ENCODE data around the gene VPS35L. TPM values are rescaled to one million over a fixed set of nuclear protein-coding genes. Genes with fewer than 3 reads are reported as not detected.

Gene VPS35L, protein sequence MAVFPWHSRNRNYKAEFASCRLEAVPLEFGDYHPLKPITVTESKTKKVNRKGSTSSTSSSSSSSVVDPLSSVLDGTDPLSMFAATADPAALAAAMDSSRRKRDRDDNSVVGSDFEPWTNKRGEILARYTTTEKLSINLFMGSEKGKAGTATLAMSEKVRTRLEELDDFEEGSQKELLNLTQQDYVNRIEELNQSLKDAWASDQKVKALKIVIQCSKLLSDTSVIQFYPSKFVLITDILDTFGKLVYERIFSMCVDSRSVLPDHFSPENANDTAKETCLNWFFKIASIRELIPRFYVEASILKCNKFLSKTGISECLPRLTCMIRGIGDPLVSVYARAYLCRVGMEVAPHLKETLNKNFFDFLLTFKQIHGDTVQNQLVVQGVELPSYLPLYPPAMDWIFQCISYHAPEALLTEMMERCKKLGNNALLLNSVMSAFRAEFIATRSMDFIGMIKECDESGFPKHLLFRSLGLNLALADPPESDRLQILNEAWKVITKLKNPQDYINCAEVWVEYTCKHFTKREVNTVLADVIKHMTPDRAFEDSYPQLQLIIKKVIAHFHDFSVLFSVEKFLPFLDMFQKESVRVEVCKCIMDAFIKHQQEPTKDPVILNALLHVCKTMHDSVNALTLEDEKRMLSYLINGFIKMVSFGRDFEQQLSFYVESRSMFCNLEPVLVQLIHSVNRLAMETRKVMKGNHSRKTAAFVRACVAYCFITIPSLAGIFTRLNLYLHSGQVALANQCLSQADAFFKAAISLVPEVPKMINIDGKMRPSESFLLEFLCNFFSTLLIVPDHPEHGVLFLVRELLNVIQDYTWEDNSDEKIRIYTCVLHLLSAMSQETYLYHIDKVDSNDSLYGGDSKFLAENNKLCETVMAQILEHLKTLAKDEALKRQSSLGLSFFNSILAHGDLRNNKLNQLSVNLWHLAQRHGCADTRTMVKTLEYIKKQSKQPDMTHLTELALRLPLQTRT
- 10 to 100 TPM; 38.6 to 51.1 (median 46.6) TPM for total RNA-seq
- 10 to 100 TPM; 45.6 to 52.0 TPM for polyA plus RNA-seq
- total RNA-seq: 48.9 reads per million, percentile 71 among the genes with 10 or more reads in this experiment

DNA sequence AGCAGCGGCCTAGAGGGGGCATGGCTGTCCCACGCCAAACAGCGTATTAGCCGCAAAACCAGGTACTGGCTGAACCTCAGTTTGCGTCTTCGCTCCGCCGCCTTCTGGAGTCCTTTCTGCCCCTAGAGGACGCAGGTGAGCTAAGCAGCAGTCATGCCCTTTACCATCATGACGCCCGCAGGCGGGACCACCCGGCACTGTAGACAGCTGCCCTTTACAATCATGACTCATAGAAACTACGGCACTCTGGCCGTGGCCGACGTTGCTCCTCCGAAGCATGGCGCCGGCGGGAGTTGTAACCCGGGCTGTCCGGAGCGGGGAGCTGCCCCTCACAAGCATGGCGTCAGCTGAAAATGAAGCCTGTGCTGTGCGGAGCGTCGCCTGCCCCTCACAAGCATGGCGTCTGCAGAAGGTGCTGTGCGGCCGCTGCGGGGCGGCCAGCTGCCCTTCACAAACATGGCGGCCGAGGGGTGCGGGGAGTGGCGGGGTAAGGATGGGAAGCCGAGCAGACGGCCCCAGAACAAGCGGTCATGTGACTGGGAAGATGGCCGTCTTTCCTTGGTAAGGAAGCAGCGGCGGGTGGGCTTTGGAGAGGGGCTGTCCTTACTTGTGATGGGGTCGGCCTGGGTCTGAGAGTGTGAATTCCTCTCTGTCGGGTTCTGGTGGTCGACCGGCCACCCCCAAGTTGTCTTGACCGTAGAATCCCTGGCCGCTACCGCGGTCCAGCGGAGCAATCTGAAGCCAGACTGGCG, at the start of gene VPS35L:
Gene VPS35L (plus strand): TSS at position 518 of the 752 bp plus-strand sequence. CDS start 27 bp downstream, at position 545.
- Mint-ChIP-seq H3K27ac (peak within 1 kb of the TSS; percentile 92 to 98 (median 95)), H3K4me3 (peak within 1 kb of the TSS; percentile 91 to 100 (median 97)), H3K9me3 (peaks cover 0 to 4% (median 0%) of the 10 kb centered on the region in 11 donors), H3K36me3 (peaks cover 0 to 9% (median 0%) of the 10 kb centered on the region in 5 donors), H3K27me3 (no peaks in the 10 kb centered on the region), H3K4me1 (peaks cover 0 to 30% (median 24%) of the 10 kb centered on the region in 7 donors)
- ATAC-seq (peak; percentile 98), DNase-seq (peak; percentile 92 to 97 (median 95))
- intact Hi-C loops (cut with micrococcal nuclease): loop anchor here (1.0 to 5.0 kb wide), 8 partner anchors 32 to 1347 kb away; partner anchors contain the start of genes CCP110 (in 2 of the 2), COQ7 (in 2 of the 2), IQCK (in 2 of the 2) and KNOP1 (in 2 of the 2)
- H3K36me3 ChIP-seq (ENCODE audit: control insufficient read depth in 2 of 3, insufficient read depth in 3 of 3, low read length in 3 of 3): peaks cover 0 to 7% (median 0%) of the 10 kb centered on the region in 3 experiments
- peak within 1 kb of the TSS; percentile 78 for H3K27ac ChIP-seq (ENCODE audit: low read depth, low read length)
- peak within 1 kb of the TSS; percentile 86 for H3K4me3 ChIP-seq (ENCODE audit: low read length)
- ChIA-PET CTCF (interaction anchor here (0.5 to 2.7 kb wide), 16 partner anchors 10 to 646 kb away, joined by 3 to 19 read pairs (median 4); partner anchors contain the start of genes CCP110, GDE1, GPRC5B and IQCK), POLR2A (interaction anchor here (0.6 to 3.4 kb wide), 10 partner anchors 10 to 766 kb away, joined by 3 to 37 read pairs (median 6); partner anchors contain the start of genes ARL6IP1, CCP110, COQ7 and GDE1)
- peaks cover 4 to 13% of the 10 kb centered on the region in 2 donors for H3K4me1 ChIP-seq (ENCODE audit: control insufficient read depth in 2 of 2, insufficient read depth in 2 of 2, low read length in 2 of 2)
- no peaks in the 10 kb centered on the region for H3K27me3 ChIP-seq (ENCODE audit: control insufficient read depth in 2 of 2, insufficient read depth in 2 of 2, low read length in 2 of 2)
- no peaks in the 10 kb centered on the region for H3K9me3 ChIP-seq (ENCODE audit: control insufficient read depth in 2 of 3, low read length in 3 of 3)

DNA sequence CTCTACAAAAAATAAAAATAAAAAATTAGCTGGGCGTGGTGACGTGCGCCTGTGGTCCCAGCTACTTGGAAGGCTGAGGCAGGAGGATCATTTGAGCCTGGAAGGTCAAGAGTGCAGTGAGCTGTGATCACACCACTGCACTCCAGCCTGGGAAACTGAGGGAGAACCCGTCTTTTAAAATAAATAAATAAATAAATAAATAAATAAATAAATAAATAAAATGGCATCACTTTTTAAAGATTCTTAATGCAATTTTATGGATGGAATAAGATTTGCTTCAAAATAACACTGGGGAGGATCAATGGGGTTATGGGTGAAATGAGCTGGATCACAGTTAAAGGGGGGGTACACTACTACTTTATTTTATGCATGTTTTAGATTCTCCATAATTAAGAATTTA, 48.5 kb upstream of the VPS35L start:
- Histone ChIP-seq H3K9me3 (ENCODE audit: control insufficient read depth in 2 of 3, low read length in 3 of 3) (no peaks in the 10 kb centered on the region), H3K36me3 (ENCODE audit: control insufficient read depth in 2 of 3, insufficient read depth in 3 of 3, low read length in 3 of 3) (peaks cover 2 to 51% (median 3%) of the 10 kb centered on the region in 3 experiments), H3K27ac (ENCODE audit: low read depth, low read length) (no peak overlapping the region), H3K27me3 (ENCODE audit: control insufficient read depth in 2 of 2, insufficient read depth in 2 of 2, low read length in 2 of 2) (no peaks in the 10 kb centered on the region), H3K4me3 (ENCODE audit: low read length) (no peak overlapping the region), H3K4me1 (ENCODE audit: control insufficient read depth in 2 of 2, insufficient read depth in 2 of 2, low read length in 2 of 2) (no peaks in the 10 kb centered on the region)
- Mint-ChIP-seq H3K27ac (no peak overlapping the region), H3K27me3 (no peaks in the 10 kb centered on the region), H3K9me3 (no peaks in the 10 kb centered on the region), H3K36me3 (peaks cover 9 to 41% (median 34%) of the 10 kb centered on the region in 5 donors), H3K4me3 (no peak overlapping the region), H3K4me1 (peaks cover 0 to 5% (median 3%) of the 10 kb centered on the region in 7 donors)
- intact Hi-C loops (cut with micrococcal nuclease): no loop called here
- POLR2A ChIA-PET: no interaction called here
- no peak for ATAC-seq
- CTCF ChIA-PET: no interaction called here
- no peak for DNase-seq

DNA sequence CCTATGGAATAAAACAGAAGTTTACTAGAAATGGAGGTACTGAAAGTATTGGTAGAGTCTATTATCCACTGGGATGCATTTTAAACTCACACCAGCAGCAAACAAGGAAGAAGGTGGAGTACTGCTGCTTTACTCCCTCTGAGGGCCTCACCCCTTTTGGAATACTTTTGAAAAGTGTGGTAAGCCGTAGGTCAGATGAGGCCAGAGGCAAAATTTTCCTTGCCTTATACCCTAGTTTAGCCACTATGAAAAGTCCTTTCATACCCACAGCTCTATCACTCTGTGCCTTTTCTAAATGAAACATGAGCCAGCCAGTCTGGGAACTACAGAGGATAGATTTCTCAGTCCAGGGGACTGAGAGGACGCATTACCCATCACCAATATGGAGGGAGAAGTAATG, 47.6 kb upstream of the VPS35L start:
- ATAC-seq: no peak
- Histone ChIP-seq H3K4me1 (ENCODE audit: control insufficient read depth in 2 of 2, insufficient read depth in 2 of 2, low read length in 2 of 2) (no peaks in the 10 kb centered on the region), H3K36me3 (ENCODE audit: control insufficient read depth in 2 of 3, insufficient read depth in 3 of 3, low read length in 3 of 3) (peaks cover 0 to 44% (median 3%) of the 10 kb centered on the region in 3 experiments), H3K27me3 (ENCODE audit: control insufficient read depth in 2 of 2, insufficient read depth in 2 of 2, low read length in 2 of 2) (no peaks in the 10 kb centered on the region), H3K4me3 (ENCODE audit: low read length) (no peak overlapping the region), H3K9me3 (ENCODE audit: control insufficient read depth in 2 of 3, low read length in 3 of 3) (no peaks in the 10 kb centered on the region), H3K27ac (ENCODE audit: low read depth, low read length) (no peak overlapping the region)
- H3K36me3 Mint-ChIP-seq: peaks cover 9 to 43% (median 29%) of the 10 kb centered on the region in 5 donors
- no peak for DNase-seq
- H3K9me3 Mint-ChIP-seq: no peaks in the 10 kb centered on the region
- intact Hi-C loops (cut with micrococcal nuclease): loop anchor here in 1 of 2 donors (2.0 kb wide), 1 partner anchor 15 kb away; the partner anchor contains the start of genes CCP110 and GDE1
- no peaks in the 10 kb centered on the region for H3K27me3 Mint-ChIP-seq
- peaks cover 3 to 6% (median 4%) of the 10 kb centered on the region in 7 donors for H3K4me1 Mint-ChIP-seq
- CTCF ChIA-PET: no interaction called here
- no peak overlapping the region for H3K27ac Mint-ChIP-seq
- POLR2A ChIA-PET: no interaction called here
- no peak overlapping the region for H3K4me3 Mint-ChIP-seq

DNA sequence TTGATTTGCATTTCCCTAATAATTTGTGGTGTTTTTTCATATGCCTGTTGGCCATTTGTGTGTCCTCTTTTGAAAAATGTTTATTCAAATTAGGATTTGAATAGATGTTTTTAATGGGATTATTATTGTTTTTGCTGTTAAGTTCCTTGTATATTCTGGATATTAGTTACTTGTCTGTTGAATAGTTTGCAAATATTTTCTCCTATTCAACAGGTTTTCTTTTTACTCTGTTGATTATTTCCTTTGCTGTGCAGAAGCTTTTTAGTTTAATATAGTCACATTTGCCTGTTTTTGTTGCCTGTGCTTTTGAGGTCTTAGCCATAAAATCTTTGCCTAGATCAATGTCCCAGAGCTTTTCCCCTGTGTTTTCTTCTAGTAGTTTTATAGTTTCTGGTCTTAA, 43.2 kb upstream of the VPS35L start:
- no peak for ATAC-seq
- Mint-ChIP-seq H3K9me3 (no peaks in the 10 kb centered on the region), H3K27ac (peak overlapping the region in 2 of 9 donors; percentile 10 to 13), H3K4me1 (peaks cover 12 to 34% (median 23%) of the 10 kb centered on the region in 7 donors), H3K27me3 (no peaks in the 10 kb centered on the region), H3K36me3 (peaks cover 0 to 40% (median 26%) of the 10 kb centered on the region in 5 donors), H3K4me3 (no peak overlapping the region)
- Histone ChIP-seq H3K9me3 (ENCODE audit: control insufficient read depth in 2 of 3, low read length in 3 of 3) (no peaks in the 10 kb centered on the region), H3K27ac (ENCODE audit: low read depth, low read length) (no peak overlapping the region), H3K36me3 (ENCODE audit: control insufficient read depth in 2 of 3, insufficient read depth in 3 of 3, low read length in 3 of 3) (peaks cover 0 to 32% (median 0%) of the 10 kb centered on the region in 3 experiments), H3K4me1 (ENCODE audit: control insufficient read depth in 2 of 2, insufficient read depth in 2 of 2, low read length in 2 of 2) (no peaks in the 10 kb centered on the region), H3K27me3 (ENCODE audit: control insufficient read depth in 2 of 2, insufficient read depth in 2 of 2, low read length in 2 of 2) (no peaks in the 10 kb centered on the region), H3K4me3 (ENCODE audit: low read length) (no peak overlapping the region)
- no peak for DNase-seq
- CTCF ChIA-PET: no interaction called here
- POLR2A ChIA-PET: no interaction called here
- intact Hi-C loops (cut with micrococcal nuclease): no loop called here

DNA sequence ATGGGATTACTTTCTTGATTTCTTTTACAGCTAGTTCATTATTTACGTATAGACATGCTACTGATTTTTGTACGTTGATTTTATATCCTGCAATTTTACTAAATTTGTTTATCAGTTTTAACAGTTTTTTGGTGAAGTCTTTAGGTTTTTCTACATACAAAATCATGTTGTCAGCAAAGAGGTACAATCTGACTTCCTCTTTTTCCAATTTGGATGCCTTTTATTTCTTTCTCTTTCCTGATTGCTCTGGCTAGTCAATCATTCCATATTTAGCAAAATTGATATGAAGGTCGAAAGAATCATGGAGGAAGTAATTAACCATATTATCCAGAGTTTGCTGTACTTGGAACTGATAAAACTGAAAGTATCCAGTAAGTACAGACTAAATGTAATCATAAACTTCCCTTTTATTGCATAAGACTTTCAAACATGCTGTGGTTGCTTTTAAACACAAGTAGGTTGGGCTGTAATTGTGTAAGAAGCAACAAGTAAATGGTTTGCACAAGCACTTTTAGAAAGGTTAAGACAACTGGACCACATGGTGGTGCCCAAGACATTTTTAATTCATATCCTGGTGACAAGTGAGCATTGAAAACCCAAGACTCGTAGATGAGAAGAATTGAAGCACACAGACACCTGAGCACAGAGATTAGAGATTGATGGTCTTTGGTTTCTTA, 42.0 kb upstream of the VPS35L start:
- intact Hi-C loops (cut with micrococcal nuclease): no loop called here
- Mint-ChIP-seq H3K27me3 (no peaks in the 10 kb centered on the region), H3K4me1 (peaks cover 13 to 41% (median 28%) of the 10 kb centered on the region in 7 donors), H3K4me3 (no peak overlapping the region), H3K9me3 (no peaks in the 10 kb centered on the region), H3K36me3 (peaks cover 0 to 40% (median 27%) of the 10 kb centered on the region in 5 donors), H3K27ac (no peak overlapping the region)
- Histone ChIP-seq H3K27ac (ENCODE audit: low read depth, low read length) (no peak overlapping the region), H3K27me3 (ENCODE audit: control insufficient read depth in 2 of 2, insufficient read depth in 2 of 2, low read length in 2 of 2) (no peaks in the 10 kb centered on the region), H3K4me1 (ENCODE audit: control insufficient read depth in 2 of 2, insufficient read depth in 2 of 2, low read length in 2 of 2) (no peaks in the 10 kb centered on the region), H3K36me3 (ENCODE audit: control insufficient read depth in 2 of 3, insufficient read depth in 3 of 3, low read length in 3 of 3) (peaks cover 0 to 29% (median 0%) of the 10 kb centered on the region in 3 experiments), H3K9me3 (ENCODE audit: control insufficient read depth in 2 of 3, low read length in 3 of 3) (no peaks in the 10 kb centered on the region), H3K4me3 (ENCODE audit: low read length) (no peak overlapping the region)
- ATAC-seq (peak; percentile 37), DNase-seq (no peak)
- CTCF ChIA-PET: no interaction called here
- POLR2A ChIA-PET: no interaction called here
